ENCODE results near the gene ZNF385B. TPM values are rescaled to one million over a fixed set of nuclear protein-coding genes. Genes with fewer than 3 reads are reported as not detected.

The ZNF385B gene
- total RNA-seq, 1 donor from 2014 or later = not detected

DNA sequence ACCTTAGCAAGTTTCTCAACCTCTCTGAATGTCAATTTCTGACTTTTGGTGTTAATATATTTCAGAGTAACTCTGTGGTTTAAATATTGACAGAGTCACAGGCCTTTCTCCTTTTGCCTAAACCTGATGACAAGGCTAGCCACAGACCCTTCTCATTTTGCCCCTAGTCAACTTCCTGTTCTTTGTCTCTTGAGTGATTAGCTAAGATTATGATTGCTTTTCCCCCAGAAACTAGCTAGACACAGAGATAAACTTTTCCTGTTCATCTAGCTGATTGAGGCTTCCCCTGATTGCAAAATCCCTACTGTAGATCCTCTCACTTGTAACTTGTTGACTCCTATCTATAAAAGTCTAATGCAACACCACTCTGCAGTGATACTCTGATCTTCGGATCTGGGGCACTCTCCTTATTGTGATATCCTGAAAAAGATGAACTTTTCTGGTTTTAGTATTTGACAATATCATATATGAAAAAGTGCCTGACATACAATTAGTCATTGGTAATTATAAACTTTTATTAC, 241.4 kb downstream of the ZNF385B start:
- TF ChIP-seq, protein P1, sequence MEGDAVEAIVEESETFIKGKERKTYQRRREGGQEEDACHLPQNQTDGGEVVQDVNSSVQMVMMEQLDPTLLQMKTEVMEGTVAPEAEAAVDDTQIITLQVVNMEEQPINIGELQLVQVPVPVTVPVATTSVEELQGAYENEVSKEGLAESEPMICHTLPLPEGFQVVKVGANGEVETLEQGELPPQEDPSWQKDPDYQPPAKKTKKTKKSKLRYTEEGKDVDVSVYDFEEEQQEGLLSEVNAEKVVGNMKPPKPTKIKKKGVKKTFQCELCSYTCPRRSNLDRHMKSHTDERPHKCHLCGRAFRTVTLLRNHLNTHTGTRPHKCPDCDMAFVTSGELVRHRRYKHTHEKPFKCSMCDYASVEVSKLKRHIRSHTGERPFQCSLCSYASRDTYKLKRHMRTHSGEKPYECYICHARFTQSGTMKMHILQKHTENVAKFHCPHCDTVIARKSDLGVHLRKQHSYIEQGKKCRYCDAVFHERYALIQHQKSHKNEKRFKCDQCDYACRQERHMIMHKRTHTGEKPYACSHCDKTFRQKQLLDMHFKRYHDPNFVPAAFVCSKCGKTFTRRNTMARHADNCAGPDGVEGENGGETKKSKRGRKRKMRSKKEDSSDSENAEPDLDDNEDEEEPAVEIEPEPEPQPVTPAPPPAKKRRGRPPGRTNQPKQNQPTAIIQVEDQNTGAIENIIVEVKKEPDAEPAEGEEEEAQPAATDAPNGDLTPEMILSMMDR (IDR thresholded peaks at IDR 0.05; ENCODE audit: insufficient read depth, low read length, severe bottlenecking) = no peak
- Histone ChIP-seq H3K36me3 (ENCODE audit: control insufficient read depth, insufficient read depth, low read length) (no peaks in the 10 kb centered on the region), H3K4me3 (ENCODE audit: low read depth, low read length) (no peak overlapping the region), H3K27me3 (ENCODE audit: control insufficient read depth, insufficient read depth, low read length) (no peaks in the 10 kb centered on the region)
- no peak for DNase-seq (ENCODE audit: low read depth)
- FAIRE-seq = no peak

- FAIRE-seq (no peak), DNase-seq (ENCODE audit: low read depth) (no peak)
- H3K4me3 ChIP-seq (ENCODE audit: low read depth, low read length) = no peak overlapping the region
- H3K36me3 ChIP-seq (ENCODE audit: control insufficient read depth, insufficient read depth, low read length) = no peaks in the 10 kb centered on the region
- H3K27me3 ChIP-seq (ENCODE audit: control insufficient read depth, insufficient read depth, low read length) = no peaks in the 10 kb centered on the region
- TF ChIP-seq, protein P1 (IDR thresholded peaks at IDR 0.05; ENCODE audit: insufficient read depth, low read length, severe bottlenecking) = no peak
These were observed 247.3 kb downstream of the ZNF385B start for GRCh38 chr2:179614121-179614520.

DNA sequence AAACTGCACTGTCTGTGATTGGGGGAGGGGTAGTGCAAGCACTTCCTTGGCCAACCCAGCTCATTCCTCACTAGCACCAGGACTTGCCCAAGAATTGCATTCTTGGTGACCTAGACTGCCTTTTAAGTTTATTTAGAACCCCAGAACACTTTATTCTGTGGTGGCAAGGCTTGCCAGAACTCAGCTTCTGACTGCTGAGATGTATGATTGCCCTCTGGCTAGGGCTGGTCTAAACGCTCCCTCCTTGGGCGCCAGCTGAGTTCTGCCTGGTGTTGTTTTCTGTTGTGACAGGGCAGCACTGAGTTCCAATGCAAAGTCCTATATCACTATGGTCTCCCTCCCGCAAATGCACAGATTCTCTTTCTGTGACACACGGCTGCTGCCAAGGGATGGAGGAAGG, 247.7 kb downstream of the ZNF385B start:
- TF ChIP-seq, protein P1 (IDR thresholded peaks at IDR 0.05; ENCODE audit: insufficient read depth, low read length, severe bottlenecking) = no peak
- FAIRE-seq (no peak), DNase-seq (ENCODE audit: low read depth) (no peak)
- Histone ChIP-seq H3K4me3 (ENCODE audit: low read depth, low read length) (no peak overlapping the region), H3K36me3 (ENCODE audit: control insufficient read depth, insufficient read depth, low read length) (no peaks in the 10 kb centered on the region), H3K27me3 (ENCODE audit: control insufficient read depth, insufficient read depth, low read length) (no peaks in the 10 kb centered on the region)

- Histone ChIP-seq H3K36me3 (ENCODE audit: control insufficient read depth, insufficient read depth, low read length) (no peaks in the 10 kb centered on the region), H3K27me3 (ENCODE audit: control insufficient read depth, insufficient read depth, low read length) (no peaks in the 10 kb centered on the region), H3K4me3 (ENCODE audit: low read depth, low read length) (no peak overlapping the region)
- DNase-seq (ENCODE audit: low read depth) = no peak
- TF ChIP-seq, protein P1 (IDR thresholded peaks at IDR 0.05; ENCODE audit: insufficient read depth, low read length, severe bottlenecking) = no peak
- no peak for FAIRE-seq
These were observed 248.1 kb downstream of the ZNF385B start for GRCh38 chr2:179613299-179613651.

DNA sequence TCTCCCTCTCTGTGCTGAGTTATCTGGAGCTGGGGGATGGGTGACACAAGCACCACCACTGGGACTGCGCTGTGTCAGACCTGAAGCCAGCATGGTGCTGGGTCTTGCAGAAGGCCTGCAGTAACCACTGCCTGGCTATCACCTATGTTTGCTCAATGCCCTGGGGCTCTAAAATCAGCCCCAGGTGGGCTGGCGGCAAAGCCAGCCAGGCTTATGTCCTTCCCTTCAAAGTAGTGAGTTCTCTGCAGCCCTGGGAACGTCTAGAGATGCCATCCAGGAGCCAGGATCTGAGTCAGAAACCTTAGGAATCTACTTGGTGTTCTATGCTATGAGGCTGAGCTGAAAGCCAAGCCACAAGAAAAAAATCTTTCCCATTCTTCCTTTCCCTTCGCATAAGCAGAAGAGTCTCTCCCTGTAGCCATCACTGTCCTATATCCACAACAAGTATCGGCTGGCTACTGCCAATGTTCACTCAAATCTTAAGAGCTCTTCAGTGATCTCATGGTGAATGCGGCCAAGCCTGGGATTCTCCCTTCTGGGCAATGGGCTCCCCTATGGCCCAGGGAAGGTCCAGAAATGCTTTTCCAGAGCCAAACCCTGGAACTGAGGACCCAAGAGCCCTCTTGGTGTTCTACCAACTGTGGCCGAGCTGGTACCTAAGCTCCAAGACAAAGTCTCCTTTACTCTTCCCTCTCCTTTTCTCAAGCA, 248.7 kb downstream of the ZNF385B start:
- DNase-seq (ENCODE audit: low read depth) (no peak), FAIRE-seq (no peak)
- Histone ChIP-seq H3K4me3 (ENCODE audit: low read depth, low read length) (no peak overlapping the region), H3K27me3 (ENCODE audit: control insufficient read depth, insufficient read depth, low read length) (no peaks in the 10 kb centered on the region), H3K36me3 (ENCODE audit: control insufficient read depth, insufficient read depth, low read length) (no peaks in the 10 kb centered on the region)
- TF ChIP-seq, protein P1 (IDR thresholded peaks at IDR 0.05; ENCODE audit: insufficient read depth, low read length, severe bottlenecking) = no peak

DNA sequence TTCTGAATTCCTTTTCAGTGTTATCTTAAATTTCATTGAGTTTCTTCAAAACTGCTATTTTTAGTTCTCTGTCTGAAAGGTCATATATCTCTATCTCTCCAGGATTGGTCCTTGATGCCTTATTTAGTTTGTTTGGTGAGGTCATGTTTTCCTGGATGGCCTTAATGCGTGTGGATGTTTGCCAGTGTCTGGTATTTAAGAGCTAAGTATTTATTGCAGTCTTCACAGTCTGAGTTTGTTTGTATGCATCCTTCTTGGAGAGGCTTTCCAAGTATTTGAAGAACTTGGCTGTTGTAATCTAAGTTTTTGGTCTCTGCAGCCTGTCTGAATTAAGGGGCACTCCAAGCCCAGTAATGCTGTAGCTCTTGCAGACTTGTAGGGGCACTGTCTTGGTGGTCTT, 249.3 kb downstream of the ZNF385B start:
- Histone ChIP-seq H3K36me3 (ENCODE audit: control insufficient read depth, insufficient read depth, low read length) (no peaks in the 10 kb centered on the region), H3K4me3 (ENCODE audit: low read depth, low read length) (no peak overlapping the region), H3K27me3 (ENCODE audit: control insufficient read depth, insufficient read depth, low read length) (no peaks in the 10 kb centered on the region)
- no peak for DNase-seq (ENCODE audit: low read depth)
- TF ChIP-seq, protein P1 (IDR thresholded peaks at IDR 0.05; ENCODE audit: insufficient read depth, low read length, severe bottlenecking) = no peak
- no peak for FAIRE-seq

Data from bronchial epithelial cell (primary cell).